ENCODE measurements around the gene SNRNP25.
"Not testable (repeated sequence)": the region's sequence is repeated elsewhere in the genome, so short reads cannot be mapped to it uniquely, and the experiment has no call there.

The SNRNP25 gene

DNA sequence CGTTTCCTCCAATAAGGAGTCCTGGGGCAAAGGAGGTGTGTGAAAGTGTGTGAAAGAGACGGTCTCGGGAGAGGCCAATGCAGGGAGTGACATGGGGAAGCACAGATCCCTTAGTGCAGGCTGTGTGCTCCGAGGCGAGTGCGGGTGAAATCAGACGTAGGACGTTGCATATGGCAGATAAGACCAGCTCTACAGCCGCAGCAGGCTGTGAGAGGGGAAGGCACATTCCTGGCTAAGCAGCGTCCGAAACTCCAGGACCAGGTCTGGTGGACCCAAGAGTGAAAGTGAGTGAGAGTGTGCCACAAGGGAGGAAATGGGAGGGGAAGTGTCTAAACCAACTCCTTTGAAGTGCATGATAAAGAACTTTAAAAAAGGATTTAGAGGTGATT lies 11.6 kb upstream of the SNRNP25 start:
- no peak for DNase-seq

GRCh38 chr16:42691-43090 lies 10.9 kb upstream of the SNRNP25 start:
- DNase-seq, result no peak

DNA sequence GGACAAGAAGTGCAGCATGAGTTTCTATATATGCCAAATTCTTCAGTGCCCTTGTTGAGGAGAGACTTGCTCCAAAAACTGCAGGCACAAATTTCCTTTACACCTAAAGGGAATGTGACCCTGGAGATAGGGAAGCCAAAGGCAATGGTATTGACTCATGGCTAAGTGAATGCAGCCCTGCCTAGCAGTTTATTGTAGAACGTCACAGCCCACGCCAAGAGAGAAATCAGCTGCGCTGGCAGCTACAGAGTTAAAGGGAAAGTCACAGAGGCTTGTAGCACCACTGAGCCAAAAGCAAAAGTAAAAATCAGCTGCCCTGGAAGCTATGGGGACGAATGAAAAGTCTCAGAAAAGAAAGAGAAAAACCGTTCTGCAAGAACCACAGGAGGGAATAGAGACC lies 10.3 kb upstream of the SNRNP25 start:
- DNase-seq, result no peak

DNA sequence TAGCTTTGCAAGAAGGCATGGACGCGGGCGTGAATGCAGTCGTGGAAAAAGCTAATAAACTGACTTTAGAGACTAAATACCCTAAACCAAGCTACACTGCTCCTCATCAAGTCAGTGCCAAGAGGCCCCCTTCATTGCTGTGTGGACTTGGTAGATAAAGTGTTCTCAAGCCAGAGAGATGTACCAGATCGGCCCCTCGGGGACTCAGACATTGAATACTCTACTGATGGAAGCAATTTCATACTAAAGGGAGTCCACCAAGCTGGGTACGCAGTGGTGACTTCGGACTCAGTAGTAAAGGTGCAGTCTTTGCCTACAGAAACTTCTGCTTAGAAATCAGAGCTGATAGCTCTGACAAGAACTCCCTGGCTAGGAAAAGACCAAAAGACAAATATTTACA lies 9.0 kb upstream of the SNRNP25 start:
- DNase-seq, result no peak

- no peak for DNase-seq
Measured at GRCh38 chr16:45454-45853, 8.2 kb upstream of the SNRNP25 start.

DNA sequence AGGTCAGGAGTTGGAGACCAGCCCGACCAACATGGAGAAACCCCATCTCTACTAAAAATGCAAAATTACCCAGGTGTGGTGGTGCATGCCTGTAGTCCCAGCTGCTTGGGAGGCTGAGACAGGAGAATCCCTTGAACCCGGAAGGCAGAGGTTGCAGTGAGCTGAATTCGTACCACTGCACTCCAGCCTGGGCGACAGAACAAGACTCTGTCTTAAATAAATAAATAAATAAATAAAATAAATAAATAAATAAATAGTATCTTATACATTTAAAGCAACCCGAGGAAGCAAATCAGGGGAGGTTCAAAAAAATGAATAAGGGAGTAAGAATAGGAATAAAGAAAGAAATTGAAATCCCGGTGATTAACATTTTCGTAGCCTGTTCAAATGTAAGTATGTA lies 7.1 kb upstream of the SNRNP25 start:
- DNase-seq, result not testable (repeated sequence)

DNA sequence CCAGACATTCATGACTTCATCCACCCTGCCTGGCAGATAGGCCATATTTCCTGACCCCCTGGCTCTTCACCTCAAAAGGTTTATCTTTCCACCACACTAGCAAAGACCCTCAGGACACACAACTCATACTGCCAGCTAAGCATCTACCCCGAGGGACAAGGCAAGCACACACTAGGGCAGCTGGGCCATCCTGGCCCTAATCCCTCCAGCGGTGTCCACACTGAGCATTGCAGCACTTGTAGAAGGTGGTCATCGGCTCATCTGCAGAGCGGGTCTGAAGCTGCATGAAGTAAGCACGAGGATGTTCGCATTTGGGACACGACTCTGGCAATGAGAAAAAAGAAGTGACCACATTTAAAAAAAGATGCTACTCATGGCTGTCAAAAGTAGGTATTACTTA lies 6.4 kb upstream of the SNRNP25 start:
- no peak for DNase-seq

- no peak for DNase-seq
Measured at GRCh38 chr16:50769-51591, 2.6 kb upstream of the SNRNP25 start.

- DNase-seq, result no peak
Measured at GRCh38 chr16:54237-54581, 581 bp downstream of the SNRNP25 start.

GRCh38 chr16:55571-56136 lies 2.0 kb downstream of the SNRNP25 start:
- no peak for DNase-seq

- DNase-seq, result no peak
Measured at GRCh38 chr16:56231-56927, 2.8 kb downstream of the SNRNP25 start.

- no peak for DNase-seq
Measured at GRCh38 chr16:57711-58110, 4.1 kb downstream of the SNRNP25 start.

DNA sequence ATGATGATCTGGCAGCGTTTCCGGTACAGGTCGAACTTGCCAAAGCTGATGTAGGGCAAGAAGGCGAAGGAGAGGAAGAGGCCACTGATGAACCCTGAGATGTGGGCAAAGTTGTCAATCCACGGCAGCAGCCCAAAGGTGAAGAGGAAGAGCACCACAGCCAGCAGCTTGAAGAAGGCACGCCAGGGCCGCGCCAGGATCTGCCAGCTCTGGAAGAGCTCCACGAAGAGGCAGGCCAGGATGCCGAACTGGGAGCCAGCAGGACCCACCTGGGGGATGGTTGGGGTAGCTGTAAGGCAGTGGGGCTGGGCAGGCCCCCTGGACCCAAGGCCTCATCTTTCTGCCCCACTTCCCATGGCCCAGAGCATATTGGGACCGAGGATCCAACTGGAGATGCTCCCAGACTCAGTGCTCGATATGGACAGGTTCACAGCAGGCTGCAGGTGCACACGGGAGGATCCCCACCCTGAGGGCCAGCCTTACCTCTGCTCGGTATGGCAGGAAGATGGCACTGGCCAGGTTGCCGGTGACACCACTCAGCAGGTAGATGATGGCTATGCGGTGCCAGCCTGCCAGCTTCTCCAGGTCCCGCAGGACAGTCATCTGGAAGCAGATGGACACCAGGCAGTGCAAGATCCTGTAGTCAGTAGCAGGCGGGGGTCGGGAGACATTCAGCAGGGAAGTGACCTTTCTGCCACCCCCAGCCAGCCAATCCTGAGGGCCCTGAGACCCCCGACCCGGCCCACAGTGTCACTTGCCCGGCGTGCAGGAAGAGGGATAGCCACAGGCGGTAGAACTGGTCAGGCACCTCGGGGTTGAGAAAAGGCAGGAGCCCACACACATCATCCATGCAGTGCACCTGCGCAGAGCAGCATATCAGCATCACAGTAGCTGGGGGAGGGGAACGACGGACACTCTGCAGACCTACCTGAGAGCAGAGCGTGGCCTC lies 5.1 kb downstream of the SNRNP25 start:
- DNase-seq, result no peak

DNA sequence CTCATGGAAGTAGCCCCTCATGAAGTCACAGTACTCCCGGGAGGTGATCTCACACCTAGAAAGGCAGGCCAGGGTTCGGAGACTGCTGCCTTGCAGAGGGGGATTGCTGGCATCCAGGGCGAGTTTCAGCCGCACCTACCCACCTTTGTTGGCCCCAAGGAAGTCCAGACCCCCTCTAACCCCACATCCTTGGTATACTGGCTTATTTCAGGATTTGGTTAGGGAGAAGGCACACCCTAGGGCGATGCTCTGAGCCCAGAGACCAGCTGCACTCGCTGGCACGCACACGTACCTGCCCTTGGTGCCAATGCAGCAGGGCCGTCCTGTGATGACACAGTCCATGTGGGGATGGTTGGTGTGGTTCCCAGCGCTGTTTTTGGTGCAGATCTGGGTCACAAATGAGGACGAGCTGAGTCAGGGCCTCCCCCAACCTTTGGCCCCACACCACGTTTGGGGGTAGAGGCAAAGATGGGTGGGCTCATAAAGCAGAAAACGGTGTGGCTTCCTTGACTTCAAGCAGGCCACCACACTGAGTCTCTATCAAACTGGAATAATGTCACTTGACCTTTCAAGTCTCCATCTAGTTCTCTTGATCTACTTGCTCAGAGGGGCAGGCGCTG lies 5.9 kb downstream of the SNRNP25 start:
- no peak for DNase-seq

- no peak for DNase-seq
Measured at GRCh38 chr16:60166-60565, 6.5 kb downstream of the SNRNP25 start.

- no peak for DNase-seq
Measured at GRCh38 chr16:60929-61878, 7.6 kb downstream of the SNRNP25 start.

DNA sequence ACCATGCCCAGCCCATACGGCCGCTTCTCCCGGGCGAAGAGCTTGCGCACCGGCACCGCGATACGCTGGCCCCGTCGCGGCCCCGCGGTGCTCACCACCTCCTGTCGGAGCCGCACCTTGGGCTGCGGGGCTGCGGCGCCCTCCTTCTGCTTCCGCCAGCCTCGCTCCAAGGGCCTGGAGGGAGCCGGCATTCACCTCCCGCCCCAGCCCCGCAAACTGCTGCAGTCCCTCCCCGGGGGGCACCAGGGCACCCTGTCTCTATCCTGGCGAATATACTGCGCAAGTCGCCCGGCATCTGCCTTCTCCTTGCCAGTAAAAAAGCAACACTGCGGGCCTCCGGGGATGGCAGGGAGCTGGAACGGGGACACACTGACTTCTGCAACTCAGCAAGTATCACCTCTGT lies 8.3 kb downstream of the SNRNP25 start:
- DNase-seq, result no peak

GRCh38 chr16:62283-62967 lies 8.8 kb downstream of the SNRNP25 start:
- no peak for DNase-seq

GRCh38 chr16:62968-63391 lies 9.4 kb downstream of the SNRNP25 start:
- DNase-seq, result no peak

DNA sequence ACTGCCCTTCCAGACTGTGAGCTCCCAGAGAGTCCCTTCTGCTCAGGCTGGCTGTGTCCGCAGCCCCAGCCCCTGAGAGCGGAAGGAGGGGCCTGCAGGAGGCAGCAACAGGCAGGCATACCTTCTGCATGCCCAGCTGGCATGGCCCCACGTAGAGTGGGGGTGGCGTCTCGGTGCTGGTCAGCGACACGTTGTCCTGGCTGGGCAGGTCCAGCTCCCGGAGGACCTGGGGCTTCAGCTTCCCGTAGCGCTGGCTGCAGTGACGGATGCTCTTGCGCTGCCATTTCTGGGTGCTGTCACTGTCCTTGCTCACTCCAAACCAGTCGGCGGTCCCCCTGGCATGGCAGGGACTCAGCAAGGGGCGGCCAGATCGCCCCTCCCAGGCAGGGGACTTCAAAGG lies 9.8 kb downstream of the SNRNP25 start:
- no peak for DNase-seq
